HG02588 (cell line): ENCODE data around the gene CBLL1.

Experiments
- ATAC-seq: cut with Tn5 transposase; IDR thresholded peaks from one replicate; pipeline ENCODE4 v1.9.1; 2021; ENCODE audit warnings: mild to moderate bottlenecking, moderate library complexity; ENCODE audit not compliant: unreplicated experiment

CBLL1 gene

GRCh38 chr7:107743567-107744344 lies at the start of gene CBLL1:
TSS of gene CBLL1 (plus strand) at chr7:107744142. CDS start at chr7:107744164, 22 bp downstream.
- peak; percentile 87 for ATAC-seq

- no peak for ATAC-seq
These were observed 49.6 kb upstream of the CBLL1 start for GRCh38 chr7:107694386-107694785.

- no peak for ATAC-seq
These were observed 47.5 kb upstream of the CBLL1 start for GRCh38 chr7:107696330-107696946.

- no peak for ATAC-seq
These were observed 46.5 kb upstream of the CBLL1 start for GRCh38 chr7:107697321-107698049.

GRCh38 chr7:107700570-107700969 lies 43.4 kb upstream of the CBLL1 start:
- no peak for ATAC-seq

- ATAC-seq, result no peak
These were observed 42.8 kb upstream of the CBLL1 start for GRCh38 chr7:107701191-107701590.

GRCh38 chr7:107703219-107703618 lies 40.7 kb upstream of the CBLL1 start:
- ATAC-seq, result no peak

- ATAC-seq, result no peak
These were observed 40.1 kb upstream of the CBLL1 start for GRCh38 chr7:107703872-107704271.

GRCh38 chr7:107708956-107709355 lies 35.0 kb upstream of the CBLL1 start:
- ATAC-seq, result no peak

- ATAC-seq, result no peak
These were observed 32.6 kb upstream of the CBLL1 start for GRCh38 chr7:107711301-107711700.

- ATAC-seq, result no peak
These were observed 31.9 kb upstream of the CBLL1 start for GRCh38 chr7:107712025-107712424.

- ATAC-seq, result no peak
These were observed 31.0 kb upstream of the CBLL1 start for GRCh38 chr7:107712896-107713295.

GRCh38 chr7:107715531-107715930 lies 28.4 kb upstream of the CBLL1 start:
- no peak for ATAC-seq

- no peak for ATAC-seq
These were observed 25.3 kb upstream of the CBLL1 start for GRCh38 chr7:107718456-107719193.

GRCh38 chr7:107721286-107721685 lies 22.7 kb upstream of the CBLL1 start:
- no peak for ATAC-seq

- ATAC-seq, result no peak
These were observed 20.7 kb upstream of the CBLL1 start for GRCh38 chr7:107723255-107723654.

- no peak for ATAC-seq
These were observed 18.7 kb upstream of the CBLL1 start for GRCh38 chr7:107725138-107725740.

GRCh38 chr7:107726356-107727130 lies 17.4 kb upstream of the CBLL1 start:
- no peak for ATAC-seq

GRCh38 chr7:107728276-107728675 lies 15.7 kb upstream of the CBLL1 start:
- ATAC-seq, result no peak
